ENCODE results near the gene CYP2C8.

DNA sequence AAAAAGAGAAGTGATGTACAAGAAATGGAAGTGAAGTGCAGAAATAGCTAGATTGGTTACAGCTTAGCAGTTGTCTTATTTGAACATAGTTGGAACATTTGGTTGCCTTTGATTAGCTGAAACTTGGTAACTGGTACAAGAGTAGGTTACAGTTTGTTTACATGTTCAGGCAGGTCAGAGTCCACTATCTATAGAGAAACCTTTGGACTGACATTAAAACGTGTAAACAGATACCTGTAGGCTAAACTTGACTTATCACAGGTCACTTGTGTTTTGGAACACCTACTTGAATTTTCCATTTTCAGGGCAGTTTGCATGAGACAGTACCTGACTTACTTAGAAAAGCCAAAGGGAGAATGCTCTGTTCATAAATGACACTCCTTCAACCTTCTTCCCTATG is 28.5 kb upstream of the CYP2C8 start:
- TF ChIP-seq, protein P1, sequence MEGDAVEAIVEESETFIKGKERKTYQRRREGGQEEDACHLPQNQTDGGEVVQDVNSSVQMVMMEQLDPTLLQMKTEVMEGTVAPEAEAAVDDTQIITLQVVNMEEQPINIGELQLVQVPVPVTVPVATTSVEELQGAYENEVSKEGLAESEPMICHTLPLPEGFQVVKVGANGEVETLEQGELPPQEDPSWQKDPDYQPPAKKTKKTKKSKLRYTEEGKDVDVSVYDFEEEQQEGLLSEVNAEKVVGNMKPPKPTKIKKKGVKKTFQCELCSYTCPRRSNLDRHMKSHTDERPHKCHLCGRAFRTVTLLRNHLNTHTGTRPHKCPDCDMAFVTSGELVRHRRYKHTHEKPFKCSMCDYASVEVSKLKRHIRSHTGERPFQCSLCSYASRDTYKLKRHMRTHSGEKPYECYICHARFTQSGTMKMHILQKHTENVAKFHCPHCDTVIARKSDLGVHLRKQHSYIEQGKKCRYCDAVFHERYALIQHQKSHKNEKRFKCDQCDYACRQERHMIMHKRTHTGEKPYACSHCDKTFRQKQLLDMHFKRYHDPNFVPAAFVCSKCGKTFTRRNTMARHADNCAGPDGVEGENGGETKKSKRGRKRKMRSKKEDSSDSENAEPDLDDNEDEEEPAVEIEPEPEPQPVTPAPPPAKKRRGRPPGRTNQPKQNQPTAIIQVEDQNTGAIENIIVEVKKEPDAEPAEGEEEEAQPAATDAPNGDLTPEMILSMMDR (conservative IDR thresholded peaks at IDR 0.05; ENCODE audit: low read length): no peak
- TF ChIP-seq EZH2phosphoT487 (IDR thresholded peaks at IDR 0.05; ENCODE audit: borderline replicate concordance, low read depth, low read length): no peak
